Measurements from ENCODE around the gene DAGLA.
"Not testable (repeated sequence)": the region's sequence is repeated elsewhere in the genome, so short reads cannot be mapped to it uniquely, and the experiment has no call there.

Gene DAGLA, protein sequence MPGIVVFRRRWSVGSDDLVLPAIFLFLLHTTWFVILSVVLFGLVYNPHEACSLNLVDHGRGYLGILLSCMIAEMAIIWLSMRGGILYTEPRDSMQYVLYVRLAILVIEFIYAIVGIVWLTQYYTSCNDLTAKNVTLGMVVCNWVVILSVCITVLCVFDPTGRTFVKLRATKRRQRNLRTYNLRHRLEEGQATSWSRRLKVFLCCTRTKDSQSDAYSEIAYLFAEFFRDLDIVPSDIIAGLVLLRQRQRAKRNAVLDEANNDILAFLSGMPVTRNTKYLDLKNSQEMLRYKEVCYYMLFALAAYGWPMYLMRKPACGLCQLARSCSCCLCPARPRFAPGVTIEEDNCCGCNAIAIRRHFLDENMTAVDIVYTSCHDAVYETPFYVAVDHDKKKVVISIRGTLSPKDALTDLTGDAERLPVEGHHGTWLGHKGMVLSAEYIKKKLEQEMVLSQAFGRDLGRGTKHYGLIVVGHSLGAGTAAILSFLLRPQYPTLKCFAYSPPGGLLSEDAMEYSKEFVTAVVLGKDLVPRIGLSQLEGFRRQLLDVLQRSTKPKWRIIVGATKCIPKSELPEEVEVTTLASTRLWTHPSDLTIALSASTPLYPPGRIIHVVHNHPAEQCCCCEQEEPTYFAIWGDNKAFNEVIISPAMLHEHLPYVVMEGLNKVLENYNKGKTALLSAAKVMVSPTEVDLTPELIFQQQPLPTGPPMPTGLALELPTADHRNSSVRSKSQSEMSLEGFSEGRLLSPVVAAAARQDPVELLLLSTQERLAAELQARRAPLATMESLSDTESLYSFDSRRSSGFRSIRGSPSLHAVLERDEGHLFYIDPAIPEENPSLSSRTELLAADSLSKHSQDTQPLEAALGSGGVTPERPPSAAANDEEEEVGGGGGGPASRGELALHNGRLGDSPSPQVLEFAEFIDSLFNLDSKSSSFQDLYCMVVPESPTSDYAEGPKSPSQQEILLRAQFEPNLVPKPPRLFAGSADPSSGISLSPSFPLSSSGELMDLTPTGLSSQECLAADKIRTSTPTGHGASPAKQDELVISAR

DNA sequence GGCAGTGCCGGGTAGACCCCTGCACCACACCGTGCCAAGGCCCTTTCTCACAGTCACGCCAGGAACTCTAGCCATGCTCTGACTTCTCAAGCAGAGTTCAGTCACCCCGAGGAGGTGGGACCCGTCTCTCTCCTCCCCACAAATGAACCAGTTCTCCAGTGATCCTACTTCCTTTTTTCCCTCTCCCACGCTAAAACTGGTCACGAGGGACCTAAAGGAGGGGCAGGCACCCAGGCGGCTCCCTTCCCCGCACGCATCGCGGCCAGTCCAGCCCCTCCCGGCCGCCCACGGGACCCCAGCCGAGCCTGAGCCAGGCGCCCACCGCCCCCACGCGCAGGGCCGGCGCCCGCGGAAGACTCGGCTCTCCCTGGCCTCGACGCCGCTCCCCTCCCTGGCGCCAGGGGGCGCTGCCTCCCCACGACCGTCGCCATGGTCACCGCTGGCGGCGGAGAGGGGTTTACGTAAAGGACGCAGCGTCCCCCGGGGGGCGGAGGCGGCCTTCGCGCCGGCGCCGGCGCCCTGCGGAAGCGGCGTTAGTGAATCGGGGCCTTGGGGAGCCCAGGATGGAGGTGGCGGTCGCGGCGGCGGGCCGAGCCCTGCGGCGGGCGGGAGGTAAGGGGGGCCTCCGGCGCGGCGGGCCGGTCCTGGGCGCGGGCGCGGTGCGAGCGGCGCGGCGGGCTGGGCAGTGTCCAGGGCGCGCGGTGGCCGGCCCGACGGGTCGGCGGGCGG, at the start of gene DAGLA:
Gene DAGLA (plus strand): TSS at position 499 of the 729 bp plus-strand sequence. CDS start 39,765 bp downstream, outside the sequence.
- DNase-seq, result peak; percentile 77

DNA sequence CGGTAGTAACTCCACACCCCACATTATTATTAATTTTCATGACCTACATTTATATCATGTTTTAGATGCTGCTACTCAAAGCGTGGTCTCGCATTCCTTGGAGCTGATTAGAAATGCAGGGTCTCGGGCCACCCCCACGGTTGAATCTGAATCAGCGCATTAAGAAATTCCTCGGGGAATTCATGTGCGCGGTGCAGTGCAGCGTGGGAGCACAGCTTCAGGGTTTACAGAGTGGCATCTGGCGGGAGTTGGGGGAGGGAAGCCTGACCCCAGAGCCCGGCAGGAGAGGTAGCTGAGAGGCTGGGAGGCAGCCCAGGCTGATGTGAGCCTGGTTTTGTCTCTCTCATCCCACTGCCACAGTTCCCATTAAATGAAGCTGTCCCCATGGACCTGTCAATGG, 48.1 kb upstream of the DAGLA start:
- no peak for DNase-seq

DNA sequence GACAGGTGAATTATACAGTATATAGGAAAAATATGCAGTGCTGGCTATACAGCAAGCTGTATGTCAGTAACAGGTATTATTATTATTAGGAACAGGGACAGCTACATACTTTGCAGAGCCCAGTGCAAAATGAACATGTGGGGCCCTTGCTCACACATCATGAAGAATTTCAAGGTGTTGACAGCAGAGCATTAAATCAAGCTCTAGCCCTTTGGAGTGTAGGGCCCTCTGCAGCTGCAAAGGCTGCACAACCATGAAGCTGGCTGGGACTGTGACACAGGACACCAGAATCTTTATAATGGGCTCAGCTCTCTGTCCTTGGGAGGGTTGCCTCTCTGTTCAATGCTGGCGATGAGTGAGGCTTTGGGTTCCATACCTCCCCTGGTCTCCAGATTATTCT, 44.9 kb upstream of the DAGLA start:
- no peak for DNase-seq

DNA sequence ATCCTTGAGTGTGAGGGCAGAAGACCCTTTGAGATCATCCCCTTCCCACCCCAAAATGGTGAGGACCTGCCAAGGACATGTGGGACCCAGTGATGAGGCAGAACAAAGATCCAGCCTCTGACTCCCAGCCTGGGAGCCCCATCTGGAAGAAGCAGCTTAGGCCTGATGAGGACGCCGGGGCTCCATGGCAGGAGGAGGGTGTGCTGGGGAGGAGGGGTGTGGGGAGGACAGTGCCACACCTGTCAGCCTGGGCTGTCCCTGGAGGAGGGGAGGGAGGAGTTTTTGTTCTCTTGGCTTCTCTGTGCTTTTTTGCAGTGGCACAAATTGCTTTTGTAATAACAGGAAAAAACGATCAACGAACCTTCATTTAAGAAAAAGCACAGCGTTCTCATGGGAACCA, 44.4 kb upstream of the DAGLA start:
- DNase-seq, result no peak

DNA sequence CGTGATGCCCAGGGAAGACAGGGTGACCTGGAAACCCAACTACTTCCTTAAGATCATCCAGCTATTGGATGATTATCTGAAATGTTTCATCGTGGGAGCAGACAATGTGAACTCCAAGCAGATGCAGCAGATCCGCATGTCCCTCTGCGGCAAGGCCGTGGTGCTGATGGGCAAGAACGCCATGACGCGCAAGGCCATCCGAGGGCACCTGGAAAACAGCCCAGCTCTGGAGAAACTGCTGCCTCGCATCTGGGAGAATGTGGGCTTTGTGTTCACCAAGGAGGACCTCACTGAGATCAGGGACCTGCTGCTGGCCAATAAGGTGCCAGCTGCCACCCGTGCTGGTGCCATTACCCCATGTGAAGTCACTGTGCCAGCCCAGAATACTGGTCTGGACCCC, 43.5 kb upstream of the DAGLA start:
- DNase-seq, result no peak

DNA sequence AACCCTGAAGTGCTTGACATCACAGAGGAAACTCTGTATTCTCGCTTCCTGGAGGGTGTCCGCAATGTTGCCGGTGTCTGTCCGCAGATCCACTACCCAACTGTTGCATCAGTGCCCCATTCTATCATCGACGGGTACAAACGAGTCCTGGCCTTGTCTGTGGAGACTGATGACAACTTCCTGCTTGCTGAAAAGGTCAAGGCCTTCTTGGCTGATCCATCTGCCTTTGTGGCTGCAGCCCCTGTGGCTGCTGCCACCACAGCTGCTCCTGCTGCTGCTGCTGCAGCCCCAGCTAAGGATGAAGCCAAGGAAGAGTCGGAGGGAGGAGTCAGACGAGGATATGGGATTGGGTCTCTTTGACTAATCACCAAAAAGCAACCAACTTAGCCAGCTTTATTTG, 42.9 kb upstream of the DAGLA start:
- DNase-seq, result no peak

DNA sequence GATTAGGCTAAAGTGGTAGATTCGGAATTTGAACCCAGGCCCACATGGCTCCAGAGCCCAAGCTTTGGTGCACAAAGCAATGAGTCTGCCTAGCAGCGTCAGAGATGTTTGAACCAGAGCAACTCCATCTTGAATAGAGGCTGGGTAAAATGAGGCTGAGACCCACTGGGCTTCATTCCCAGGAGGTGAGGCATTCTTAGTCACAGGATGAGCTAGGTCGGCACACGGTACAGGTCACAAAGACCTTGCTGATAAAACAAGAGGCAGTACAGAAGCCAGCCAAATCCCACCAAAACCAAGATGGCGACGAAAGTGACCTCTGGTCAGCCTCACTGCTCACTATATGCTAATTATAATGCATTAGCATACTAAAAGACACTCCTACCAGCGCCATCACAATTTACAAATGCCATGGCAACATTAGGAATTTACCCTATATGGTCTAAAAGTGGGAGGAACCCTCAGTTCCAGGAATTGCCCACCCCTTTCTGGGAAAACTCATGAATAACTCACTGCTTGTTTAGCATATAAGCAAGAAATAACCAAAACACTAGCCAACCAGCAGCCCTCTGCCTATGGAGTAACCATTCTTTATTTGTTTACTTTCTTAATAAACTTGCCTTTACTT, 40.3 kb upstream of the DAGLA start:
- no peak for DNase-seq

DNA sequence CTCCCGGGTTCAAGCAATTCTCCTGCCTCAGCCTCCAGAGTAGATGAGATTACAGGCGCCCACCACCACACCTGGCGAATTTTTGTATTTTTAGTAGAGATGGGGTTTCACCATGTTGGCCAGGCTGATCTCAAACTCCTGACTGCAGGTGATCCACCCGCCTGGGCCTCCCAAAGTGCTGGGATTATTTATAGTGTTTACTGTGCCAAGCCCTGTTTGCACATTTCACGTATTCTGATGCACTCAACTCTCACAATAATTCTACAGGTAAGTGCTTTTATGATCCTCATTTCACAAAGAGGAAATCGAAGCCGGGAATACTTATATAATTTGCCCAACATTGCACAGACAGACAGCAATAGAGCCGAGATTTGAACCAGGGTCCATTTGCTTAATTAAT, 38.0 kb upstream of the DAGLA start:
- no peak for DNase-seq

DNA sequence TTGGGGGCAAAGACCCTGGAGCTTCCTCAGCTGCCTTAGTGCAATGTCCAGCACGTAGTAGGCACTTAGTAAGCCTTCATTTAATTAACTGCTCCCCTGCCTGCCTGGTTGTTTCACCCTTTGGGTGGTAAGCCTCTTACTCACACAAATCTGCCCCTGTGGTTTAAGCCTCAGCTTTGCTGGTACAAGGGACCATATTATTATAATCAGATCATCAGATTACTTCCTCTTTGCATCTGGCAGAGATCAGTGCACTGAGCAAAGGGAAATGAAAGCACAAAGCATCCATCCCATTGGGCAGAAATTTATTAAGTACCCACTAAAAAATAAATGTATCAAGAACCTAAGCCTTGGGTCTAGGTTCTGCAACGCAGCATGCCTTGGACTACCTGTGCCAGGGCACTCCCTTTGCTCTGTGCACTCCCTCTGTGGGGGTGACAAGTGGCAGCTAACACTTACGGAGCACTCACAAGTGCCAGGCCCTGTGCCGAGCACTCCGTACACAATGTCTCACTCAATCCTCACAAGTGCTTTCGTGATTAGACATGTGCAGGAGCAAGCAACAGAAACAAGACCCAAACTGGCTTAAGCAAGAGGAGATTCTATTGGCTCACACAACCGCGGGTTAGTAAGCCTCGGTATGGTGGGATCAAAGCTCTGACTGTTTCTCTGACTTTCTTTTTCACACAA, 34.9 kb upstream of the DAGLA start:
- DNase-seq, result no peak

DNA sequence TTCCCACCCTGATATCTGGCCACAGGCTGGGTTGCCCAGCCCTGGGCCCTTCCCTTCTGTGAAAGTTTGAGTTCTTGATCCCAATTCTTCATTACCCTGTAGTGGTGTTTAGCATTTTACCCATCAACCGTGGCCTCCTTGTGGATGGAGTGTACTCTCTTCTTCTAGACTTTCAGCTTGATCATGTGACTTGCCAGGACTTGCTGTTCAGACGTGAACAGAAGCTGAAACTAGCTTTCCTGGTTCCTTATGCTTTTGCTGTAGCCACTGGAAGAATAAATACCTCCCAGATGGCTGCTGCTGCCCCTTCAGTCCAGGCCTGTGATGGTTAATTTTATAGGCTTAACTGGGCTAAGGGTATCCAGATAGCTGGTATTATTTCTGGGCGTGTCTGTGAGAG, 32.7 kb upstream of the DAGLA start:
- DNase-seq, result no peak

DNA sequence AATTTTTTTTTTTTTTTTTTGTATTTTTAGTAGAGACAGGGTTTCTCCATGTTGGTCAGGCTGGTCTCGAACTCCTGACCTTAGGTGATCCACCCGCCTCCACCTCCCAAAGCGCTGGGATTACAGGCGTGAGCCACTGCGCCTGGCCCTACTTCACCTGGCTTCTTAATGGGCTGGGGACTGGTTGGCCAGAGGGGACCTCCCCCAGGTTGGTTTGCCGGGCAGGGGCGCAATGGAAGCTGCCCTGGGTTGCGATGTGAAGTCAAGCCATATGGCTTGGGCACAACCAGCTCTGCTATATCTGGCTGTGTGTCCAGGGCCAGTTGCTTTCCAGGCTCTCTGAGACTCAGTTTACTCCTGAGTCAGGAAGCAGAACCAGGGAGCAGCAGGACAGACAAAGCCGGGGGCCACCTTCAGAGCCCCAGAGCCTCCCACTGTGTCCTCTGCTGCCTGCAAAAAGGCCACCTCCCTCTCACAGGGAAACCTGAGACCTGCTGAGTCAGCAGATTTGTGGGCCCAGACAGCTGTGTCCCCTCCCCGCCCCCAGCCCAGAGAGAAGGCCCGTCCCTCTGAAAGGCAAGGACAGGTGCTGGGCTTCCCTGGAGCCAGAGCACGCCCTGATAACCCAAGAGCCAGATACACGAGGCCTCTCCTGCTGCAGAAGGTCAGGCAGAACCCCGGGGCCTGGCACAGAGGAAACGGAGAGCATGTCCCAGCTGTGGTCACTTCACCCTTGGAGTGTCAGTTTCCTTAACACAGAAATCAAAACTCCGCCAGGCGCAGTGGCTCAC, 29.2 kb upstream of the DAGLA start:
- DNase-seq, result no peak

DNA sequence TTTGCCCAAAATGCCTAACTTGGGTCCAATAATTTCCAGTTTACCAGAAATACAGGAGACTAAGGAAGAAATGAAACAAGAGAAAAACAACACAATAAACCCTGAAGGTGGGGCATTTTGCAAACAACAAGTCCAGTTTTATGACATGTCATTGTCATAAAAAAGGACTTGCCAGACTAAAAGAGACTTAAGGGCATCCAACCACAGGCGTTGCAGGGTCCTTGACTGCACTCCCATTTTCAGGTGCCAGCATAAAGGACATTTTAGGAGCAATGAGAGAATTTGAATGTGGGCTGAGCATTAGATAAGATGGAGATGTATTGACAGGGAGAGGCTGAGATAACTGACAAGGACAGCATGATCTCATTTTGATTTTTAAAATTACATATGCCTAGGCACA, 28.1 kb upstream of the DAGLA start:
- no peak for DNase-seq

DNA sequence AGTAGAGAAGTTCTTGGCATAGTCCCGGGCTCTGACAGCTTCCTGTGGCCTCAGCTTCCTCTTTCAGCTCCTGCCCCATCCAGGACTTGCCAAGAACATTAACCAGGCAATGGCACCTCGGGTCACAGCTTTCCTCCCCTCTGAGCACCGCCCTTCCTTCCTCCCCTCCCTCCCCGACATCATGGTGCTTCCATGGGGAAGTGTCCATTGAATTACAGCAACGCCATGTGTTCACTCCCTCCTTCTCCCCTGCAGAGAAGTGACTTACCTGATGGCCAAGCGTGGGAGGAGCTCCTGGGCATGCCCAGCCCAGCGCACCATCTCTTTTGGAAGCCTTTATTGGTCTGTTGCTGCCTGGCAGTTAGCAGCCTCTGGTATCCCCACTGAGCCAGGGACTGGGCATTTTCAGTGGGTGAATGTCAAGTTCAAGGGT, 25.8 kb upstream of the DAGLA start:
- DNase-seq, result no peak

DNA sequence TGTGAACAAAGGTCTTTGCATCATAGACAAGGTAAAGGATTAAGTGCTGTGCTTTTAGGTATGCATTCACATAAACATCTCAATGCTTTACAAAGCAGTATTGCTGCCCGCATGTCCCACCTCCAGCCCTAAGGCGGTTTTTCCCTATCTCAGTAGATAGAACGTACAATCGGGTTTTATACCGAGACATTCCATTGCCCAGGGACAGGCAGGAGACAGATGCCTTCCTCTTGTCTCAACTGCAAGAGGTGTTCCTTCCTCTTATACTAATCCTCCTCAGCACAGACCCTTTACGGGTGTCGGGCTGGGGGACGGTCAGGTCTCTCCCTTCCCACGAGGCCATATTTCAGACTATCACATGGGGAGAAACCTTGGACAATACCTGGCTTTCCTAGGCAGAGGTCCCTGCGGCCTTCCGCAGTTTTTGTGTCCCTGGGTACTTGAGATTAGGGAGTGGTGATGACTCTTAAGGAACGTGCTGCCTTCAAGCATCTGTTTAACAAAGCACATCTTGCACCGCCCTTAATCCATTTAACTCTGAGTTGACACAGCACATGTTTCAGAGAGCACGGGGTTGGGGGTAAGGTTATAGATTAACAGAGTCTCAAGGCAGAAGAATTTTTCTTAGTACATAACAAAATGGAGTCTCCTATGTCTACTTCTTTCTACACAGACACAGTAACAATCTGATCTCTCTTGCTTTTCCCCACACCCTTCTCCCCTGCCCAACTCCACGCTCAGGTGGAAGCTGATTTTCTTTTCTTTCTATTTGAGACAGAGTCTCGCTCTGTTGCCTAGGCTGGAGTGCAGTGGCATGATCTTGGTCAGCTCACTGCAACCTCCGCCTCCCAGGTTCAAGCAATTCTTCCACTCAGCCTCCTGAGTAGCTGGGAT, 24.7 kb upstream of the DAGLA start:
- DNase-seq, result not testable (repeated sequence)

DNA sequence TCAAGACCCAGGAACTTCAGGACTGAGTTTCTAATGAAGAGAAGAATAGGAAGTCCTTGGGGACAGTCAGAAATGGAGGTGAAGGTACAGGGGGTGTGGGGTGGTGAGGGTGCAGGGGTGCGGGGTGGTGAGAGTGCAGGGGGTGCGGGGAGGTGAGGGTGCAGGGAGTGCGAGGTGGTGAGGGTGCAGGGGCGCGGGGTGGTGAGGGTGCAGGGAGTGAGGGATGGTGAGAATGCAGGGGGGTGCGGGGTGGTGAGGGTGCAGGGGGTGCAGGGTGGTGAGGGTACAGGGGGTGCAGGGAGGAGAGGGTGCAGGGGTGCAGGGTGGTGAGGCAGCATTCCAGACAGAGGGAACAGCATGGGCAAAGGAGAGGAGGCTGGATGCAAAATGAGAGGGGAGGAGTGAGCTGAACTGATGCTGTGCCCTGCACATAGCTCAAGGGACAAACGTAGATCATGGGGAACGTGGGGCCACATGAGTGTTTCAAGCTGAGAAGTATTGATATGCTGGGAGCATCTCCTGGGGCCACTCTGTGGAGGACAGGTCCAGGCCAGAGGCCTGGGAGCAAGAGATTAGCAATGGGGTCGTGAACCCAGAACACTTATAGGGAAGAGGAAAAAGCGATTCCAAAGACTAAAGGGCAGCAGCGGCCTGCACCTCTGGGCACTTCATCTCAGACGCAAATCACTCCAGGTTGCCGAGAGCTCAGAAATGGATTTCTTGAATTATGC, 23.7 kb upstream of the DAGLA start:
- no peak for DNase-seq

DNA sequence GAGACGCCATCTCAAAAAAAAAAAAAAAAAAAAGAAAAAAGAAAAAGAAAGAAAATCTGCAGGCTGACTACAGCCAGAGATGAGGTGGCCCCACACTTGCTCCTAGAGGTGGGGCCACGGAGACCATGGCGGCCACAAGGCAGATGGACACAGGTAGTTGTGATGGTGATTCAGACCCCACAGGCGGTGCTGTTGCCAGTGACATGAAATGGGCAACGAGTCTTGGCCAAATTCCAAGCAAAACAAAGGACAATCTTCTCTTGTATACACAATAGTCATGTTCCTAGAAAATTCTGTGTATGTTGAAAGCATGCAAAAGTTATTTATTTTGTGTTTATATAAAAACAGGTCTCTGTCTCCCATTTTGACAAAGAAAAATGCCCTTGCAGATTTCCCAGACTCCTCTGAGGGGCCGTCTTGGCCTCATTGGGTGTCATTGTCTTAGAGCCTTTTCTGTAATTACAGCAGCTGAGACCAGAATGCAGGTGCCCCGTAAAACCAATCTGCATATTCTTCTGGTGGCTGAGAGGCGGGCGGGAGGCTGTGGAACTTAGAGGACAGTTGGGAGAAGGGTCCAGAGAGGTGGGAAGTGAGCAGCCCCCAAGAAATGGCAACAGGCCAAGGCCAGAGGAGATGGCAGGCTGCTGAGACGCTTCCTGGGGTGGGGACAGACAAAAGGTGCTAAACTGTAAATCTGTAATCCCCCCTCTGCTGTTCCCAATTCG, 22.5 kb upstream of the DAGLA start:
- no peak for DNase-seq

DNA sequence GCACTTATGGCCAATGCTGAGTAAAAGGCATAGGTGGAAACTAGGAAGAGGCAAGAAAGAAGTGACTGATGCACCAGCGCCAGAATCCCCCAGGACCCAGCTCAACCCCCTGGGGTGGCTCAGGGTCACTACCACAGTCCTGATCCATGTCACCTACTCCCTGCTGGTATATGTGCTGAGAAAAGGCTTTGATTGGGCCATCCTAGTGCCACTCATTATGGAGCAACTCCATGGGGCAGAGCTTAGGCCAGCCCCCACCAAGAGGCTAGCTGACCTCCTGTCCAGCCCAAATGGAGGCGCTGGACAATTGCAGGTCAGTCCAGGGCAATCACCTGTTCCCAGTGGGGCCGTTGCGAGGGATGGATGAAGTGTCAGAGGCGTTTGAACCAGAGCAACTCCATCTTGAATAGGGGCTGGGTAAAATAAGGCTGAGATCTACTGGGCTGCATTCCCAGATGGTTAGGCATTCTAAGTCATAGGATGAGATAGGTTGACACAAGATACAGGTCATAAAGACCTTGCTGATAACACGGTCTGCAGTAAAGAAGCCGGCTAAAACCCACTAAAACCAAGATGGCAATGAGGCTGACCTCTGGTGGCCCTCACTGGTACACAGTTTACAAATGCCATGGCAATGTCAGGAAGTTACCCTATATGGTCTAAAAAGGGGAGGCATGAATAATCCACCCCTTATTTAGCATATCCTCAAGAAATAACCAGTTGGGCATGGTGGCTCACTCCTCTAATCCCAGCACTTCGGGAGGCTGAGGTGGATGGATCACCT, 20.6 kb upstream of the DAGLA start:
- no peak for DNase-seq

DNA sequence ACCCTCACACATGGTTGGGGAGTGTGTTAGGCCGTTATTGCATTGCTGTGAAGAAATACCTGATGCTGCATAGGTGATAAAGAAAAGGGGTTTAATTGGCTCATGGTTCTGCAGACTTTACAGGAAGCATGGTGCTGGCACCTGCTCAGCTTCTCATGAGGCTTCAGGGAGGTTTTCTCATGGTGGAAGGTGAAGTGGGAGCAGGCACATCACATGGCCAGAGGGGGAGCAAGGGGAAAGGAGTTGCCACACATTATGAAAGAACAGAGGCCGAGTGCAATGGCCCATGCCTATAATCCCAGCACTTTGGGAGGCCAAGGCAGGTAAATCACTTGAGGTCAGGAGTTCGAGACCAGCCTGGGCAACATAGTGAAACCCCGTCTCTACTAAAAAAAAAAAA, 19.2 kb upstream of the DAGLA start:
- DNase-seq, result not testable (repeated sequence)

Data from activated CD4-positive, CD25-positive, alpha-beta regulatory T cell treated with anti-CD3 and anti-CD28 coated beads, Interleukin-2, amount 50 U/mL, for 72 hours (primary cell).